ENCODE results near the gene CIBAR2.

DNA sequence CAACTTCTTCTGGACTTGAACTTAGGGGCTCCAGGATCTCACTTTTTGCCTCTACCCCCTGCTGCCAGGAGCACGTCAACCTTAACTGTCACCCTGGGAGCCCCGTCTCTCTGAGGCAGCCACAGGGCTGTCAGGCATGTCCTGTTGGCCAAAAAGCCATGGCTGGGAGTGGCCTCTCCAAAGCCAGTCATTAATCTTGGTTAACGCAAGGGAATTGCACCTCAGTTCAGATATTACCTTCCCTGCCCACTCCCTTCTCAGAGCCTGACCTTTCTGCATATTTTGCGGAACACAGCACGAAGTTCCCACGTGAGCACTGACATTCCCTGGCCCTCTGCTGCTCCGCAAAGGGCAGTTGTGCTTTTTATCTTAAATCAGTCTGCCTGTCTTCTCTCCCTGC lies 44.2 kb upstream of the CIBAR2 start:
- TF ChIP-seq POLR2AphosphoS5 (IDR thresholded peaks at IDR 0.05; ENCODE audit: low read depth, low read length) (no peak), TAF1 (IDR thresholded peaks at IDR 0.05; ENCODE audit: borderline replicate concordance, insufficient read depth, low read length) (no peak), SIN3A (IDR thresholded peaks at IDR 0.05; ENCODE audit: borderline replicate concordance, insufficient read depth, low read length) (no peak), FOXP2 (optimal IDR thresholded peaks at IDR 0.05; ENCODE audit: borderline replicate concordance, extremely low read depth, extremely low read length, insufficient read depth) (no peak)
- TF ChIP-seq, protein P1, sequence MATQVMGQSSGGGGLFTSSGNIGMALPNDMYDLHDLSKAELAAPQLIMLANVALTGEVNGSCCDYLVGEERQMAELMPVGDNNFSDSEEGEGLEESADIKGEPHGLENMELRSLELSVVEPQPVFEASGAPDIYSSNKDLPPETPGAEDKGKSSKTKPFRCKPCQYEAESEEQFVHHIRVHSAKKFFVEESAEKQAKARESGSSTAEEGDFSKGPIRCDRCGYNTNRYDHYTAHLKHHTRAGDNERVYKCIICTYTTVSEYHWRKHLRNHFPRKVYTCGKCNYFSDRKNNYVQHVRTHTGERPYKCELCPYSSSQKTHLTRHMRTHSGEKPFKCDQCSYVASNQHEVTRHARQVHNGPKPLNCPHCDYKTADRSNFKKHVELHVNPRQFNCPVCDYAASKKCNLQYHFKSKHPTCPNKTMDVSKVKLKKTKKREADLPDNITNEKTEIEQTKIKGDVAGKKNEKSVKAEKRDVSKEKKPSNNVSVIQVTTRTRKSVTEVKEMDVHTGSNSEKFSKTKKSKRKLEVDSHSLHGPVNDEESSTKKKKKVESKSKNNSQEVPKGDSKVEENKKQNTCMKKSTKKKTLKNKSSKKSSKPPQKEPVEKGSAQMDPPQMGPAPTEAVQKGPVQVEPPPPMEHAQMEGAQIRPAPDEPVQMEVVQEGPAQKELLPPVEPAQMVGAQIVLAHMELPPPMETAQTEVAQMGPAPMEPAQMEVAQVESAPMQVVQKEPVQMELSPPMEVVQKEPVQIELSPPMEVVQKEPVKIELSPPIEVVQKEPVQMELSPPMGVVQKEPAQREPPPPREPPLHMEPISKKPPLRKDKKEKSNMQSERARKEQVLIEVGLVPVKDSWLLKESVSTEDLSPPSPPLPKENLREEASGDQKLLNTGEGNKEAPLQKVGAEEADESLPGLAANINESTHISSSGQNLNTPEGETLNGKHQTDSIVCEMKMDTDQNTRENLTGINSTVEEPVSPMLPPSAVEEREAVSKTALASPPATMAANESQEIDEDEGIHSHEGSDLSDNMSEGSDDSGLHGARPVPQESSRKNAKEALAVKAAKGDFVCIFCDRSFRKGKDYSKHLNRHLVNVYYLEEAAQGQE (IDR thresholded peaks at IDR 0.05; ENCODE audit: insufficient read depth in 1 of 2, low read depth in 2 of 2, low read length in 2 of 2): no peak
